Activated T-cell treated with anti-CD3 and anti-CD28 coated beads, Interleukin-2, amount 50 U/mL, for 72 hours (primary cell): ENCODE data around the gene ZNF791. TPM values are rescaled to one million over a fixed set of nuclear protein-coding genes. Genes with fewer than 3 reads are reported as not detected.
"Not testable (repeated sequence)": the region's sequence is repeated elsewhere in the genome, so short reads cannot be mapped to it uniquely, and the experiment has no call there.

ENCODE experiments used
- ATAC-seq, 2 donors: fragments of 150-1000 bp; cut with Tn5 transposase; replicated peaks in 1 of 2; 2 replicates each; pipeline ENCODE4 v1.10.0; 2021; ENCODE audit warnings: moderate library complexity in 2 of 2, mild to moderate bottlenecking in 1 of 2
- DNase-seq, 2 donors: peaks; one replicate each; pipeline ENCODE4 v3.0.0; 2021 to 2022; ENCODE audit warnings: mixed read lengths in 1 of 2
- H3K27ac Mint-ChIP-seq: one replicate; pipeline ENCODE4 v1.8.0; 2022; ENCODE audit warnings: mild to moderate bottlenecking, moderate library complexity, mixed read lengths
- H3K27me3 Mint-ChIP-seq: one replicate; pipeline ENCODE4 v1.8.0; 2022; ENCODE audit warnings: low read depth, mixed read lengths
- H3K36me3 Mint-ChIP-seq, 2 donors: one replicate each; pipeline ENCODE4 v1.8.0; 2022; ENCODE audit warnings: mixed read lengths in 2 of 2, mild to moderate bottlenecking in 1 of 2; ENCODE audit not compliant: insufficient read depth in 2 of 2
- H3K4me1 Mint-ChIP-seq: one replicate; pipeline ENCODE4 v1.8.0; 2022; ENCODE audit warnings: low read depth, mixed read lengths
- H3K4me3 Mint-ChIP-seq, 2 donors: one replicate each; pipeline ENCODE4 v1.8.0; 2022; ENCODE audit warnings: mild to moderate bottlenecking in 2 of 2, mixed read lengths in 2 of 2, moderate library complexity in 2 of 2
- H3K9me3 Mint-ChIP-seq, 2 donors: one replicate each; pipeline ENCODE4 v1.8.0; 2022; ENCODE audit warnings: mixed read lengths in 2 of 2
- total RNA-seq, 2 donors: library from RNA; stranded (reverse); gene quantifications; one replicate each; pipeline ENCODE4 v1.2.3, GENCODE V29; 2022

Gene ZNF791
- total RNA-seq, 2 donors from 2014 or later: 19.8 to 21.0 TPM

DNA sequence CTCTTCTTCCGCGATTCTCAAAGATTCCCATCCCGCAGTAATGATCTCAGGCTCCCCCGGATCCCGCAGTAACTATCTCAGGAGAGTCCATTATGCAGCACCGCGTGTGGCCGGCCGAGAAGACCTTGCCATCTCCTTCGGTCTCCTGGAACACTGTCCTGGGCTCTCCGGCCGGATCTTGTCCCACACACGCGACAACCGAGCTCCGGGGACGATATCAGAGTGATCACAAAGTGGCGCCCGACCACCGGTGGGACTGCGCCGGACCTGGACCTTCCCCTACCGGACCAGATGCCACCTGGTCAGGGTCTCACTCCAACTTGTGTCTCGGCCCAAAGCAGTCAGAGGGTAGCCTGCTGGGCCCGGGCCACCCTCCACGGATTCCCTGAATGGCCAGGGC, 31.8 kb downstream of the ZNF791 start:
- Mint-ChIP-seq H3K27me3 (no peaks in the 10 kb centered on the region), H3K27ac (no peak overlapping the region), H3K4me3 (no peak overlapping the region), H3K4me1 (peaks cover 17% of the 10 kb centered on the region), H3K9me3 (no peaks in the 10 kb centered on the region), H3K36me3 (peaks cover 0 to 2% of the 10 kb centered on the region in 2 donors)
- DNase-seq (no peak), ATAC-seq (no peak)

DNA sequence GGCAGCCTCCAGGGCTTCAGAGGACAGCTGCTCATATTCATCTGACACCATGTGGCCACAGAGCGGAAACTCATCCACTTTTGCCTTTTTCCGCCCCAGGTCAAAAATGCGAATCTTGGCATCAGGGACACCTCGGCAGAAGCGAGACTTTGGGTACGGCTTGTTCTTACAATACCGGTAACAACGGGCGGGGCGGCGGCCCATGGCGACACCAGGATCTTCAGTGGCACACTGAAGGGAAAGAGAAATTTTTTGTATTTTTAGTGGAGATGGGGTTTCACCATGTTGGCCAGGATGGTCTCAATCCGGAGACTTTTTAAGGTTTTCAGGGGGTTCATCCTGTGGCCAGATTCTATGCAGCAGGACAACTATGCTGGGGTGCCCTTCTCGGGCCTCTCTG, 33.0 kb downstream of the ZNF791 start:
- not testable (repeated sequence) for H3K9me3 Mint-ChIP-seq, ATAC-seq, H3K36me3 Mint-ChIP-seq, DNase-seq, H3K27ac Mint-ChIP-seq, H3K27me3 Mint-ChIP-seq, H3K4me3 Mint-ChIP-seq
- peaks cover 17% of the 10 kb centered on the region for H3K4me1 Mint-ChIP-seq

DNA sequence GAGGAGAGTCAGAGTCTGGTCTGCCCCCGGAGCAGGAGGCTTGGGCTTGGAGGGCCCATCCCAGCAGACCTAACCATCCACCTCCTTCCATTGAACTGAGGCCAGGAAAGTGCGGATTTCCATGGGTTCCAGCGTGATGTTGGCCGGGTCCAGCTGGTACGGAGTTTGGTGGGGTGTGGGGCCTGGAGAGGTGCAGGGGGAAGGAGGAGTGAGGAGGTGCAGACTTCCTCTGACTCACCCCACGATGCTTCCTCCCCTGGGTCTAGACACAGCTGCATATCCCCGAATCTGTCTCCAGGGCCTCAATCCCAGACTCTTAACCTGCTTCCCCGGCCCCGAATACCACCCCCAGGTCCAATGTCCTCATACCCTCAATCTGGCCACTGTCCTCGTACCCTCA, 35.8 kb downstream of the ZNF791 start:
- peaks cover 0 to 8% of the 10 kb centered on the region in 2 donors for H3K36me3 Mint-ChIP-seq
- no peak for DNase-seq
- H3K4me3 Mint-ChIP-seq: no peak overlapping the region
- H3K27me3 Mint-ChIP-seq: no peaks in the 10 kb centered on the region
- ATAC-seq: no peak
- no peaks in the 10 kb centered on the region for H3K4me1 Mint-ChIP-seq
- H3K9me3 Mint-ChIP-seq: no peaks in the 10 kb centered on the region
- H3K27ac Mint-ChIP-seq: no peak overlapping the region

DNA sequence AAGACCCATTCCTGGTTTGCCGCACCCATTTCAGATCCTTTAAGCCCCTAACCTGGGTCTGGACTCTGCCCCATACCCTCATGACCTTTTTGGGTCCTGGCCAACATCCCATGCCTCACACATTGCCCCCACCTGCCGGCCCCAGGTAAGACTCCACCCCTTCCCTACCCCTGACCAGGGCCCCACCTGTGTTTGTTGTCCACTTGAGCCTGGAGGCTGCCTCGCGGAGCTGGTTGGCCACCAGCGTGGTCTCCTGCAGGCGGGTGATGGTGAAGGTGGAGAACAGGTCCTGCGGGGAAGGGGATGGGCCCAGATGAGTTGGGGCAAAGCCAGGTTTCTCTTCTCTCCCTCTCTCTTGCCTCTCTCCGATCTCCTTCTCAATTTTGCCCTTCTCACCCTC, 36.3 kb downstream of the ZNF791 start:
- no peaks in the 10 kb centered on the region for H3K9me3 Mint-ChIP-seq
- no peaks in the 10 kb centered on the region for H3K4me1 Mint-ChIP-seq
- H3K27ac Mint-ChIP-seq: no peak overlapping the region
- DNase-seq (no peak), ATAC-seq (peak in 1 of 2 donors; percentile 7)
- no peaks in the 10 kb centered on the region for H3K27me3 Mint-ChIP-seq
- no peak overlapping the region for H3K4me3 Mint-ChIP-seq
- H3K36me3 Mint-ChIP-seq: peaks cover 0 to 10% of the 10 kb centered on the region in 2 donors

DNA sequence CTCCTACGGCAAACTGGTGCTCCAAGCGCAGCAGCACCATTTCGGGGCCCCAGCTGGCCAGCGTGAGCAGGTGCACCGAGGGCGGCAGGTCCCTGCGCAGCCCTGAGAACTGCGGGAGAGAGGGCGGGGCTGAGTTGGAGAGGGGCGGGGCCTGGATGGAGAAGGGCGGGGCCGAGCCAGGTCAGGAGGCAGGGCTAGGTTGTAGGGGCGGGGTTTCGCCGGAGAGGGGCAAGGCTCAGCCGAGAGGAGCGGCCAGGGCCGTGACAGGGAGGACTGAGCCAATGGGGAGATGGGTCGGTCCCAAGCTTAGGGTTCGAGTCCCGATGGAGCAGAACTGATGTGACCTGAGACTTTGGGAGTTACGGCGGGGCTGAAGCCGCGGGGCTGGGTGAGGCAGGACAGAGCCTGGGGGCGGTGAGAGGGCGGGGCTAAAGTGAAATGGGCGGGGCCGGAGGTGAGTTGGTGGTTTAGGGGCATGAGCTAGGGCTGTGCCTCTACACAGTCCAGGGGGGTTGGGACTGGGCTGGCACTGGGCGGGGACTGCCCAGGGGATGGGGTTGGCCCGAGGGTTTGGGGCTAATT, 36.9 kb downstream of the ZNF791 start:
- H3K9me3 Mint-ChIP-seq: no peaks in the 10 kb centered on the region
- ATAC-seq (peak; percentile 58 to 62), DNase-seq (peak in 1 of 2 donors; percentile 46)
- H3K27me3 Mint-ChIP-seq: no peaks in the 10 kb centered on the region
- no peak overlapping the region for H3K27ac Mint-ChIP-seq
- H3K4me3 Mint-ChIP-seq: peak overlapping the region in 1 of 2 donors; percentile 46
- peaks cover 0 to 10% of the 10 kb centered on the region in 2 donors for H3K36me3 Mint-ChIP-seq
- H3K4me1 Mint-ChIP-seq: no peaks in the 10 kb centered on the region

DNA sequence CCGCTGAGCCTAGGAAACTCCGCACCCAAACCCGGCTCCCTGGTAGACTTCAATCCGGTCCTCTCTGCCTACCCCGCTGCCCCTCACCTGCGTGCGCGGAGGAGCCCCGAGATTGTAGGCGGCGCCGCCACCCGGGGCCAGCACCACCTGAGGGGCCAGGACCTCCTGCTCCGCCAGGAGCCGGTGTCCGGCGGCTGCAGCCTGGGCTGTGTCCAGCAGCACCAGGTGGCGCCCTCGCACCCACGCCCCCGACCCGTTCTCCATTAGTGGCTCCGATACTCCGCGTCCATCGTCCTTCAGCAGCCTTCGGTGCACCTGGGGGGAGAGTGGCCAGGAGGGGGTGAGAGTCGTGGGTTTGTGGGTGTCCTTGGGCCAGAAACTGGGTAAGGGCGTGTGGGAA, 37.4 kb downstream of the ZNF791 start:
- H3K9me3 Mint-ChIP-seq: no peaks in the 10 kb centered on the region
- H3K4me1 Mint-ChIP-seq: no peaks in the 10 kb centered on the region
- no peak for ATAC-seq
- H3K27me3 Mint-ChIP-seq: no peaks in the 10 kb centered on the region
- no peak for DNase-seq
- peaks cover 0 to 10% of the 10 kb centered on the region in 2 donors for H3K36me3 Mint-ChIP-seq
- H3K4me3 Mint-ChIP-seq: no peak overlapping the region
- no peak overlapping the region for H3K27ac Mint-ChIP-seq

DNA sequence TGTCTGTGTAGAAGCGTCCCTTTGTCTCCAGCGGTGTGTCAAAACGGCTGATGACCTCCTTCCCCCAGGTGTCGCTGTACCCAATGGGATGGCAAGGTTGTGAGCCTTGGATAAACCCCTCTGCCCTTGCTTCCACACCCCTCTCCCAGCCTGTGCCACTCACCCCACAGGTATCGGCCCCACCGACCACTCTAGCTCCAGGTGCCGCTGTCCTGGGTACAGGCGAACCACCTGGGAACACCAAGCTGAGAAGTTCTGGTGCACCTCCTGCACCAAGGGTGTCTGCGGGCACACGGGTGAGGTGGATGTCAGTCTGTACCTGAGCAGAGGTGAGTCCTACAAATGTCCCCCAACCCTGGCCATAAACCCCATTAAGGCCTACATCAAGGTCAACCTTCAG, 39.2 kb downstream of the ZNF791 start:
- Mint-ChIP-seq H3K27ac (no peak overlapping the region), H3K36me3 (peaks cover 0 to 14% of the 10 kb centered on the region in 2 donors), H3K4me1 (no peaks in the 10 kb centered on the region), H3K4me3 (no peak overlapping the region), H3K27me3 (no peaks in the 10 kb centered on the region), H3K9me3 (no peaks in the 10 kb centered on the region)
- ATAC-seq: no peak
- DNase-seq: no peak

DNA sequence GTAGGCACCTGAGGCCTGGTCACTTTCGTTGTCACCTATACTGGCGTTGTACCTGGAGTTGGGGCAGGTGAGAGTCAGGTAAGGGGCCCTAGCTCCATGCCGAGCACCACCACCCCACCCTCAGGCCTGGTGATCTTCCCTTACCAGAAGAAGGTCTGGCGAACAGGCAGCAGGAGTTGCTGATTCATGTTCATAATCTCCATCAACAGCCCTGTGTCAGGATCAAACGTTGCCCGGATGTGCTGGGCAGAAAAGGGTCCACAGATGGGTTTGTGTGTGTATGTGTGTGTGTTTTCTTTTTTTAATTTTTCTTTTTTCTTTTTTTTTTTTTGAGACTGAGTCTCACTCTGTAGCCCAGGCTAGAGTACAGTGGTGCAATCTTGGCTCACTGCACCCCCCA, 41.5 kb downstream of the ZNF791 start:
- Mint-ChIP-seq H3K27ac (no peak overlapping the region), H3K9me3 (no peaks in the 10 kb centered on the region), H3K36me3 (peaks cover 4 to 29% of the 10 kb centered on the region in 2 donors)

DNA sequence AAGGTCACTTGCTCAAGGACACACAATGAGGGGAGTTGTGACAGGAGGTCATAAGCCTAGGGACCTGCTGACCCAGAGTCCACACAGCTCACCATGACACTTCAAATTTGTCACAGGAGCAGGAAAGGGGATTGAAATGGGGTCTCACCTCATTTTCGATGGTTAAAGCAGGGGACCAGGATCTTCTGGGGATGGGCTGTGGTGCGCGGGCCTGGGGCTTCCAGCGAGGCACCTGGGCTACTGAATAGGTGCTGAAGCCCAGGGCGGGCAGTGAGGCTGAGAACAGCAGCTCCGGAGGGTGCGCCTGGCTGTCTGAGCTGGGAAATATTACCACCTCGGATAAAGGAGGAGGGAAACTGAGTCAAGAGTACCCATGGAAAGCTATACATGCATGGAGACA, 44.8 kb downstream of the ZNF791 start:
- Mint-ChIP-seq H3K36me3 (peaks cover 11 to 31% of the 10 kb centered on the region in 2 donors), H3K27me3 (no peaks in the 10 kb centered on the region), H3K9me3 (no peaks in the 10 kb centered on the region), H3K4me1 (no peaks in the 10 kb centered on the region), H3K27ac (no peak overlapping the region), H3K4me3 (no peak overlapping the region)
- ATAC-seq (no peak), DNase-seq (no peak)

More for the DNA sequence above, 41.5 kb downstream of the ZNF791 start:
- ATAC-seq: no peak
- no peak overlapping the region for H3K4me3 Mint-ChIP-seq
- H3K4me1 Mint-ChIP-seq: no peaks in the 10 kb centered on the region
- no peak for DNase-seq
- H3K27me3 Mint-ChIP-seq: no peaks in the 10 kb centered on the region

DNA sequence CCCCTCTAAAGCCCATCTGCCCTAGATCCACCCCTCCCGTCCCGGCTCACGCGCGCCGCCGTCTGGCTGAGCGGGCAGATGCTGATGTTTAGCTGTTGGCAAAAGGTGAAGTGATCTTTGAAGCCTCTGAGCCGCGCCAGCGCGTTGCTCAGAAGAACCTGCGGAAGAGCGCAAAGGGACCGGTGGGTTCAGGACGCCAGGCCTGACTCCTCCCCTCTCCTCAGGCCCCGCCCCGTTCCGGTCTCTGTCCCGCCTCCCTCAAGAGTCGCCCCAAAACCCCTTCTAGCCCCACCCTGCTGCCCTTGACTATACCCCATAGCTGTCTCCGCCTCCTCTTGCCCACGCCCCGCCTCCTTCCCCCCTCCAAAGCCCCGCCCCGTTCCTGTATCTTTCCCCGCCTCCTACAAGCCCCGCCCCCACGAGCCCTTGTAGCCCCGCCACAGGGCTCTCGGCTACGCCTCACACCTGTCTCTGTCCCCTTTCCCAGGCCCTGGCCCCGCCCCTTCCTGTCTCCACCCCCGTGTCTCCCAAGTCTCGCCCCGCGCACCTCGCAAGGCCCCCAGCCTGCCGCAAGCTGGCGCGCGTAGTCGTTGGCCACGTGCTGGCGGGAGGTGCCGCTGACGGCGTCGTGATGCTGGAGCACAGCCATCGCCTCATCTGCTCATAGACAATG, 46.3 kb downstream of the ZNF791 start:
- Mint-ChIP-seq H3K4me1 (no peaks in the 10 kb centered on the region), H3K27me3 (no peaks in the 10 kb centered on the region), H3K36me3 (peaks cover 11 to 35% of the 10 kb centered on the region in 2 donors), H3K27ac (no peak overlapping the region), H3K4me3 (no peak overlapping the region), H3K9me3 (no peaks in the 10 kb centered on the region)
- ATAC-seq (peak in 1 of 2 donors; percentile 5), DNase-seq (peak in 1 of 2 donors; percentile 29)

DNA sequence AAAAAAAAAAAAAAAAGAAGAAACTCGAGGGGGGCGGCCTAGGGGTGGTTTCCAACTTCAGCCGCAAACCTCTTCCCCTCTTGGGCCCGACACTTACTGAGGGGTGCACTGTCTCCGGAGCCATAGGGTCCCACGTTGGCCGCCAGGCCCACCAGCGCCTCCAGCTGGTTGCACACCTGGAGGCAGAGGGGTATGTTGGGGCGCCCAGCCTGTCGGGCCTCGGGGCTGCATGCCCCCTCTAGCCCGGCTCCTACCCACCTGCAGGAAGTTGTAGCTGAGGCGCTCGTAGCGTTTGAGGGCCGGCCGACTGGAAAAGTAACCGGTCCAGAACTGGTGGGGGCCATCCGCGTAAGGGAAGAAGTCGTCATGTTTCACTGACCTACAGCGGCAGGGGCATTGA, 47.2 kb downstream of the ZNF791 start:
- Mint-ChIP-seq H3K4me1 (no peaks in the 10 kb centered on the region), H3K27ac (no peak overlapping the region), H3K36me3 (peaks cover 11 to 35% of the 10 kb centered on the region in 2 donors), H3K4me3 (no peak overlapping the region), H3K9me3 (no peaks in the 10 kb centered on the region), H3K27me3 (no peaks in the 10 kb centered on the region)
- no peak for DNase-seq
- ATAC-seq: no peak

DNA sequence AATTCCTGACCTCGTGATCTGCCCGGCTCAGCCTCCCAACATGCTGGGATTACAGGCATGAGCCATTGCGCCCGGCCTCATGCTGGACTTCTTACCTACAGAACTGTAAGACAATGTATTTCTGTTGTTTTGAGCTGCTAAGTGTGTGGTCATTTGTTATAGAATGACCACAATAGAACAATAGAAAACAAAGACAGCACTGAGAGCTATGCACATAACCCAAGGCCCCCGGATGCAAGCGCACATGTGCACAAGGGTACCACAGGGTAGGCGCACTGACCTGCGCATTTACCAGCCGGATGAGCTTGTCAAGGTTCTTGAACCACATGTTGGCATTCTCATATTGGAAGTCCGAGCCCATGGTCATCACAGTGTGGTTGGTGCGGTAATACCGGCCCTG, 50.3 kb downstream of the ZNF791 start:
- ATAC-seq: no peak
- H3K4me3 Mint-ChIP-seq: no peak overlapping the region
- H3K27me3 Mint-ChIP-seq: no peaks in the 10 kb centered on the region
- H3K4me1 Mint-ChIP-seq: peaks cover 19% of the 10 kb centered on the region
- H3K9me3 Mint-ChIP-seq: no peaks in the 10 kb centered on the region
- peak overlapping the region; percentile 42 for H3K27ac Mint-ChIP-seq
- no peak for DNase-seq
- H3K36me3 Mint-ChIP-seq: peaks cover 6 to 23% of the 10 kb centered on the region in 2 donors

DNA sequence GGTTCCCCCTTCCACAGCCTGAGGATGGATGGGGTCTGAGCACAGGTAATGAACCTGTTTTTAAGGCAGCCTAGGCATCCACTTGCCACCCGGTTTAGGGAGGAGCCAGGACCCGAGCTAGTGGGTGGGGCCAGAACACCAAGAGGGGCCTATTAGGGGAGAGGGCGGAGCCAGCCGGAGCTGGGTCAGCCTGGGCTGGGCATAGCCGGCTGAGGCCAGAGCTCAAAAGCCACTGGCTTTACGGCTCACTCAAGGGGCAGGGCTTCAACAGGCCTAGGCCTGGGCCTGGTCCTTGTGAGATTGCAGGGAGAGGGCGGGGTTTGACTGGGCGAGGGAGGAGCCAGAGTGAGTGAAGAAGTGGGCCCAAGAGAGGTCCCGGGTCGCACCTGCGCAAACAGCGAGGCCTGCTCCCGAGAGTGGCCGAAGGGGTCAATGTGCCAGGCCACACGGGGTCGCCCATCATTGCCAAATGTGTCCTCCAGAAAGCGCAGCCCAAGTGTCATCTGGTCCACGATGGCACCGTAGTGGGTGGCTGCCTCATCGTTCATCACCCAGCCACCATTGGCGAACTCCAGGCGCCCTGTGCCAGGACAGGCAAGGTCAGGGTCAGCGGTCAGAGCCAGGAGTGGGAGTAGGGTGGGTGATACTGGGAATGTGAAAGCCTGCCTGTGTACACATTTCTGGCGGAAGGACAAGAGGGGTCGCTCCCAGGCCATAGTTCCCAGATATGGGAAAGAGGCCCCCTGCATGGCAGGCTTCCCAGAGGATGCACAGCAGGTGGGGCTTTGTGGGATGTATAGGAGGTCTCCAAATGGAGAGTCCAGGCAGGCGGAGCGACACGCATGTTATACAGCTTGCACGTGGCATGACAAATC, 53.9 kb downstream of the ZNF791 start:
- ATAC-seq: no peak
- no peak for DNase-seq
- peaks cover 13 to 19% of the 10 kb centered on the region in 2 donors for H3K36me3 Mint-ChIP-seq

More for the DNA sequence above, 53.9 kb downstream of the ZNF791 start:
- no peaks in the 10 kb centered on the region for H3K9me3 Mint-ChIP-seq
- peak overlapping the region; percentile 90 to 93 for H3K4me3 Mint-ChIP-seq
- H3K27me3 Mint-ChIP-seq: no peaks in the 10 kb centered on the region
- peaks cover 46% of the 10 kb centered on the region for H3K4me1 Mint-ChIP-seq
- peak overlapping the region; percentile 82 for H3K27ac Mint-ChIP-seq
